Measurements from ENCODE around the gene PHOX2A.

PHOX2A gene

DNA sequence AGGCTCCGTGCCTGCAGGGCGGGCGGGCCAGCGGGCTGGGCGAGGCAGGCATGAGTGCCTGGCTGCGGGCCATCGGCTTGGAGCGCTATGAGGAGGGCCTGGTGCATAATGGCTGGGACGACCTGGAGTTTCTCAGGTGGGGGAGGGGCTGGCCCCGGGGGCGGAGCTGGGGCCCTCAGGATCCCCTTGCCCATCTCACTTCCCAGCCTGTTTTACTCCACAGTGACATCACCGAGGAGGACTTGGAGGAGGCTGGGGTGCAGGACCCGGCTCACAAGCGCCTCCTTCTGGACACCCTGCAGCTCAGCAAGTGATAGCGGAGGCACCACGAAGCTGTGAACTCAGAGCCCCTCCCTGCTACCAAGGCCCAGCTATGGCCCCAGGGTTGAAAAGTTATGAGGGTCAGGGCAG, 5.9 kb downstream of the PHOX2A start:
- Histone ChIP-seq H3K4me3 (no peak overlapping the region), H3K9ac (ENCODE audit: insufficient read length) (no peak overlapping the region), H3K9me3 (ENCODE audit: low read depth, low read length) (no peaks in the 10 kb centered on the region), H3K36me3 (ENCODE audit: insufficient read depth, low read length) (peaks cover 26% of the 10 kb centered on the region; the same call in 1 of the 2 replicates), H3K27ac (no peak overlapping the region)
- no peak for DNase-seq (ENCODE audit: low read depth, low spot score)
- TF ChIP-seq EZH2 (IDR thresholded peaks at IDR 0.05): no peak
- no peak for TF ChIP-seq POLR2AphosphoS5 (IDR thresholded peaks at IDR 0.05; ENCODE audit: borderline replicate concordance, low read depth, low read length)
- no peak for TF ChIP-seq FOXP2 (optimal IDR thresholded peaks at IDR 0.05; ENCODE audit: control extremely low read depth, extremely low read length, insufficient read depth)

DNA sequence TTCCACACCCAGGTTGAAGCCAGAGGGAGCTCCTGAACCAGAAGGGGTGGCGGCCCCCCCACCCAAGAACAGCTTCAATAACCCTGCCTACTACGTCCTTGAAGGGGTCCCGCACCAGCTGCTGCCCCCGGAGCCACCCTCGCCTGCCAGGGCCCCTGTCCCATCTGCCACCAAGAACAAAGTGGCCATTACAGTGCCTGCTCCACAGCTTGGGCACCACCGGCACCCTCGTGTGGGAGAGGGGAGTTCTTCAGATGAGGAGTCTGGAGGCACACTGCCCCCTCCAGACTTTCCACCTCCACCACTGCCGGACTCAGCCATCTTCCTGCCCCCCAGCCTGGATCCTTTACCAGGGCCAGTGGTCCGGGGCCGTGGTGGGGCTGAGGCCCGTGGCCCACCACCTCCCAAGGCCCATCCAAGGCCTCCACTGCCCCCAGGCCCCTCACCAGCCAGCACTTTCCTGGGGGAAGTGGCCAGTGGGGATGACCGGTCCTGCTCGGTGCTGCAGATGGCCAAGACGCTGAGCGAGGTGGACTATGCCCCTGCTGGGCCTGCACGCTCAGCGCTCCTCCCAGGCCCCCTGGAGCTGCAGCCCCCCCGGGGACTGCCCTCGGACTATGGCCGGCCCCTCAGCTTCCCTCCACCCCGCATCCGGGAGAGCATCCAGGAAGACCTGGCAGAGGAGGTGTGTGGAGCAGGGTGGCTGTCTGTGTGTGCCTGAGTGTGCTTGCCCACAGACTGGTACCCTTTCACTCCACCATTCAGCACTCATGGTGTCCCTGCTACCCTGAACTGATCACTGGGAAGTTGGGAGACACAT, 6.7 kb downstream of the PHOX2A start:
- no peak overlapping the region for H3K9ac ChIP-seq (ENCODE audit: insufficient read length)
- no peaks in the 10 kb centered on the region for H3K9me3 ChIP-seq (ENCODE audit: low read depth, low read length)
- no peak overlapping the region for H3K4me3 ChIP-seq
- TF ChIP-seq EZH2 (IDR thresholded peaks at IDR 0.05) (no peak), FOXP2 (optimal IDR thresholded peaks at IDR 0.05; ENCODE audit: control extremely low read depth, extremely low read length, insufficient read depth) (no peak), POLR2AphosphoS5 (IDR thresholded peaks at IDR 0.05; ENCODE audit: borderline replicate concordance, low read depth, low read length) (no peak)
- no peak overlapping the region for H3K27ac ChIP-seq
- DNase-seq (ENCODE audit: low read depth, low spot score): no peak
- H3K36me3 ChIP-seq (ENCODE audit: insufficient read depth, low read length): peaks cover 32% of the 10 kb centered on the region; the same call in 1 of the 2 replicates

DNA sequence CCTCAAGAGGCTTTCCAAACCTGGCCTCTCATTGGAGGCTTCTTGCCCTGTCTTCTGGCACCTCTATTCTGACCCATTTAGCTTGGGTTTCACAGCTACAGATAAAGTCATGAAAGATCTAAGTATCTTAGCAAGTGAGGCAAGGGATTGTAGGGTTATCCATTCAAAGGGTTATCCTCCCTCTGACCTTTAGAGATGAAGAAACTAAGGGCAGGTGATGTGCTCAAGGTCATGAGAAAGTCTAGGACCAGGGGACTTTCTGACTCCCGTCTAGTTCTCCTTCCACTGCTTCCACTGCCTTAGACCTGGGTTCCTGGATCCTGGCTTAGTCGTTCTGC, 7.2 kb downstream of the PHOX2A start:
- Histone ChIP-seq H3K27ac (no peak overlapping the region), H3K9me3 (ENCODE audit: low read depth, low read length) (no peaks in the 10 kb centered on the region), H3K9ac (ENCODE audit: insufficient read length) (no peak overlapping the region), H3K36me3 (ENCODE audit: insufficient read depth, low read length) (peaks cover 32% of the 10 kb centered on the region; the same call in 1 of the 2 replicates), H3K4me3 (no peak overlapping the region)
- no peak for TF ChIP-seq FOXP2 (optimal IDR thresholded peaks at IDR 0.05; ENCODE audit: control extremely low read depth, extremely low read length, insufficient read depth)
- TF ChIP-seq EZH2 (IDR thresholded peaks at IDR 0.05): no peak
- DNase-seq (ENCODE audit: low read depth, low spot score): no peak

DNA sequence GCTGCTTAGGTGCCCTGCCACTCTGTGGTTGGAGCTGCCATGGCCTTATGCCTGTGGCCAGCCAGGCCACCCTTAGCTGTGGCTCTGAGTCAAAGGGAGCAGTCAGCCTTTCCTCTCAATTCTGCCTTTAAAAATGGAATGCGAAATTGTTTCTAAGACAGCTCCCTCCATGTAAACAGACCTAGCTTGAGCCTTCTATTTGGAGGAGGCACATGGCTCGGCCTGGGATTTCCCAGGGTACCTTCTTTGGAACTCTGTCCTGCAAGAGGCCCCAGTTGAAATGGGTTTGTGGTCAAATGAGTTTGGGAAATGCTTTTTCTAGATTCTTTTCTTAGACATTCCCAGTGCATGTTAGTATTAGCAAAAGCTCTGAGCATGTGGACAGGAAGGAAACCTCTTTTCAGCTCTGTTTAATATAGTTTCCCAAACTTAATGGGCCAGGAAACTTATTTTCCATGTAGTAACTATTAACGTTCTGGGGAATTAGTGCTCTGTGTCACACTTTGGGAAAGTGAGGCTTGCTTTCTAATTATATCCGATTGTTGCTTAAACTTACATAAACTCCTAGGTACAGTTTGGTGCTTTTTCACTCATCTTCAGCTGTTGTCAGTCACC, 7.8 kb downstream of the PHOX2A start:
- no peak overlapping the region for H3K27ac ChIP-seq
- H3K9me3 ChIP-seq (ENCODE audit: low read depth, low read length): no peaks in the 10 kb centered on the region
- peaks cover 38% of the 10 kb centered on the region; the same call in 1 of the 2 replicates for H3K36me3 ChIP-seq (ENCODE audit: insufficient read depth, low read length)
- TF ChIP-seq EZH2 (IDR thresholded peaks at IDR 0.05) (no peak), POLR2AphosphoS5 (IDR thresholded peaks at IDR 0.05; ENCODE audit: borderline replicate concordance, low read depth, low read length) (no peak), FOXP2 (optimal IDR thresholded peaks at IDR 0.05; ENCODE audit: control extremely low read depth, extremely low read length, insufficient read depth) (no peak)
- no peak for DNase-seq (ENCODE audit: low read depth, low spot score)
- no peak overlapping the region for H3K9ac ChIP-seq (ENCODE audit: insufficient read length)
- no peak overlapping the region for H3K4me3 ChIP-seq

DNA sequence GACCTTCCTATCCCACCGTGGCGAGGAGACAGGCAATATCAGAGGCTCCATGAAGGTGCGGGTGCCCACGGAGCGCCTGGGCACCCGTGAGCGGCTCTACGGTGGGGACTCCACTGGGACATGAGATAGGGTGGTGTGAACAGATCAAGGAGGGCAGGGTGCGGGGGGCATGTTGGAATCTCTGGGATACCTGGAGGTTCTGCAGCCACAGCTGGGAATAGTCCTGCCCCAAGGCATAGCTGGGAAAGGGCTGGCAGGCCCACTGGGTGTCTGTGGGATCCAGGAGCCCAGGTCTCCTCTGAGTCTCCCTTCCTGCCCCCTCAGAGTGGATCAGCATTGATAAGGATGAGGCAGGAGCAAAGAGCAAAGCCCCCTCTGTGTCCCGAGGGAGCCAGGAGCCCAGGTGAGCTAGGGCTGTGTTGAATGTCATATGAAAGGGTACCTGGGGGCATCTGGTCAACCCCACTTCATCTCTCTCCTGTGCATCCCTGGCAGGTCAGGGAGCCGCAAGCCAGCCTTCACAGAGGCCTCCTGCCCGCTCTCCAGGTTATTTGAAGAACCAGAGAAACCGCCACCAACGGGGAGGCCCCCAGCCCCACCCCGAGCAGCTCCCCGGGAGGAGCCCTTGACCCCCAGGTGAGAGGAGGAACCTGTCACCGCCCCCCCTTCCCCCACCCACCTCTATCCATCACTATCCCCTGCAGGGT, 8.5 kb downstream of the PHOX2A start:
- TF ChIP-seq EZH2 (IDR thresholded peaks at IDR 0.05) (no peak), FOXP2 (optimal IDR thresholded peaks at IDR 0.05; ENCODE audit: control extremely low read depth, extremely low read length, insufficient read depth) (no peak), POLR2AphosphoS5 (IDR thresholded peaks at IDR 0.05; ENCODE audit: borderline replicate concordance, low read depth, low read length) (no peak)
- H3K9ac ChIP-seq (ENCODE audit: insufficient read length): no peak overlapping the region
- no peak overlapping the region for H3K4me3 ChIP-seq
- no peaks in the 10 kb centered on the region for H3K9me3 ChIP-seq (ENCODE audit: low read depth, low read length)
- H3K27ac ChIP-seq: no peak overlapping the region
- no peak for DNase-seq (ENCODE audit: low read depth, low spot score)
- H3K36me3 ChIP-seq (ENCODE audit: insufficient read depth, low read length): peaks cover 43% of the 10 kb centered on the region; the same call in 1 of the 2 replicates

DNA sequence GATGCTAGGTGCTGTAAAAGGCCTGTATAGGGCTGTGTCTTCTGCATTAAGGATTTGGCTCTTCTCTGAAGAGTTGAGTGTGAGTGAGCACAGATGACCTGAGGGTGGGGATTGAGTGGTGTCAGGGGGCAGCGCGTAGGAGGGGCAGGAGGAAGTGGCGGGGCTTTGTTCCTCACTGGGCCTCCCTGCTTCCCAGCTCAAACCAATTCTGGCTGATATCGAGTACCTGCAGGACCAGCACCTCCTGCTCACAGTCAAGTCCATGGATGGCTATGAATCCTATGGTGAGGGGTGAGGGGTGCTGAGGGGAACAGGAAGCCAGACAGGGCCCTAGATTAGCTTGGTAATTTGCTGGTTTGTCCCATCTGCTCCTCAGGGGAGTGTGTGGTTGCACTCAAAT, 9.1 kb downstream of the PHOX2A start:
- no peak for TF ChIP-seq EZH2 (IDR thresholded peaks at IDR 0.05)
- TF ChIP-seq FOXP2 (optimal IDR thresholded peaks at IDR 0.05; ENCODE audit: control extremely low read depth, extremely low read length, insufficient read depth): no peak
- TF ChIP-seq POLR2AphosphoS5 (IDR thresholded peaks at IDR 0.05; ENCODE audit: borderline replicate concordance, low read depth, low read length): no peak
- no peaks in the 10 kb centered on the region for H3K9me3 ChIP-seq (ENCODE audit: low read depth, low read length)
- no peak overlapping the region for H3K4me3 ChIP-seq
- H3K9ac ChIP-seq (ENCODE audit: insufficient read length): no peak overlapping the region
- peaks cover 49% of the 10 kb centered on the region; the same call in 1 of the 2 replicates for H3K36me3 ChIP-seq (ENCODE audit: insufficient read depth, low read length)
- DNase-seq (ENCODE audit: low read depth, low spot score): no peak
- no peak overlapping the region for H3K27ac ChIP-seq

DNA sequence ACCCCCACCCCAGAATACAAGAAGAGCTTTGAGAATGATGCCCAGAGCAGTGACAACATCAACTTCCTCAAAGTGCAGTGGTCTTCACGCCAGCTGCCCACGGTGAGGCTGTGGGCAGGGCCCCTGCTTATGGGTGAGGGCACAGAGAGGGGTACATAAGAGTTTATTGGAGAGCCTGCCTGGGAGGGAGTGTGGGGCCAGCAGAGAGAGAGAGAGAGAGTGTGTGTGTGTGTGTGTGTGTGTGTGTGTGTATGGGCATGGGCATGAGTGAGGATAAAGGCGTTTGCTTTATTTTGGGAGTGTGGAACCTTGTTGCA, 9.5 kb downstream of the PHOX2A start:
- peaks cover 52% of the 10 kb centered on the region; the same call in 1 of the 2 replicates for H3K36me3 ChIP-seq (ENCODE audit: insufficient read depth, low read length)
- H3K4me3 ChIP-seq: no peak overlapping the region
- no peak overlapping the region for H3K27ac ChIP-seq
- no peaks in the 10 kb centered on the region for H3K9me3 ChIP-seq (ENCODE audit: low read depth, low read length)
- TF ChIP-seq FOXP2 (optimal IDR thresholded peaks at IDR 0.05; ENCODE audit: control extremely low read depth, extremely low read length, insufficient read depth) (no peak), POLR2AphosphoS5 (IDR thresholded peaks at IDR 0.05; ENCODE audit: borderline replicate concordance, low read depth, low read length) (no peak), EZH2 (IDR thresholded peaks at IDR 0.05) (no peak)
- no peak for DNase-seq (ENCODE audit: low read depth, low spot score)
- no peak overlapping the region for H3K9ac ChIP-seq (ENCODE audit: insufficient read length)

DNA sequence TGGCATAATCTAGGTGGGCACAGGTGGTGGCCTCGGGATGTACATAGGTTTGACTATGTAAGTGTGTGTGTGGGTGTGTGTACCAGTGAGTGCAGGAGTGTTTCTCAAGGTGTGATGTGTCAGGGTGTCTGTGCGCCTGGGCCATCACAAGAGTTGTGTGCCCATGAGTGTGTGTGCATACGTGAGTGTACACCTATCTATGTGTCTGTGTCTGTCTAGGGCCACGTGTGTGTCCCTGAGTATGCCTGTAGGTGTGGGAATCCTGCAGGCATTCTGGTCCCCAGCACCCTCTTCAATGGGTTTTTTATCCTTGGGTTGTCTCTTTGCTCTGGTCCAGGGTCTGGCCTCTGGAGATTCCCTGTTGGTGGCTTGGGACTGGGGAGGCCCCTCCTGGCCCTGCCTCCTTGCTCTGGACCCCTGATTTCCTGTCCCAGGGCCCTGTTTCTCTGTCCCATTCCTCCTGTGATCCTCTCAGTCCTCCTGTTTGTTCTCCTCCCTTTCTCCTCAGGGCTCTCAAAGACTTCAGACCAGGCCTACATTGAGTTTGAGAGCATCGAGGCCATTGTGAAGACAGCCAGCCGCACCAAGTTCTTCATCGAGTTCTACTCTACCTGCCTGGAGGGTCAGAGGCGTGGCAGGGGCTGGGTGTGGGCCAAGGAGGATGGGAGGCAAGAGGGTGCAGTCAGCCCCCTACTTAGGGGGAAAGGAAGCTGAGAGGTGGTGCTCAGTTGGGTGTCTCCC, 10.0 kb downstream of the PHOX2A start:
- DNase-seq (ENCODE audit: low read depth, low spot score): no peak
- TF ChIP-seq POLR2AphosphoS5 (IDR thresholded peaks at IDR 0.05; ENCODE audit: borderline replicate concordance, low read depth, low read length) (no peak), FOXP2 (optimal IDR thresholded peaks at IDR 0.05; ENCODE audit: control extremely low read depth, extremely low read length, insufficient read depth) (no peak), EZH2 (IDR thresholded peaks at IDR 0.05) (no peak)
- H3K9me3 ChIP-seq (ENCODE audit: low read depth, low read length): no peaks in the 10 kb centered on the region
- H3K9ac ChIP-seq (ENCODE audit: insufficient read length): no peak overlapping the region
- H3K27ac ChIP-seq: no peak overlapping the region
- no peak overlapping the region for H3K4me3 ChIP-seq
- peaks cover 57% of the 10 kb centered on the region; the same call in 1 of the 2 replicates for H3K36me3 ChIP-seq (ENCODE audit: insufficient read depth, low read length)
